ENCODE measurements around the gene TVP23C. TPM values are rescaled to one million over a fixed set of nuclear protein-coding genes. Genes with fewer than 3 reads are reported as not detected.

TVP23C gene
- total RNA-seq, 1 donor from 2014 or later: 30.8 TPM

- Histone ChIP-seq H3K36me3 (ENCODE audit: insufficient read depth, low read length) (peaks cover 2% of the 10 kb centered on the region), H3K27me3 (ENCODE audit: insufficient read depth, low read length) (no peaks in the 10 kb centered on the region), H2AFZ (ENCODE audit: low read depth, low read length) (no peak overlapping the region), H3K4me1 (ENCODE audit: insufficient read depth, low read length) (peaks cover 27% of the 10 kb centered on the region), H3K4me2 (ENCODE audit: low read length) (no peak overlapping the region), H3K9ac (ENCODE audit: low read length) (no peak overlapping the region), H3K4me3 (ENCODE audit: insufficient read depth, low read depth, low read length) (no peak overlapping the region), H3K79me2 (ENCODE audit: insufficient read depth, low read length) (no peaks in the 10 kb centered on the region), H3K9me3 (ENCODE audit: insufficient read depth, low read depth, low read length) (no peaks in the 10 kb centered on the region), H3K27ac (ENCODE audit: low read depth, low read length) (no peak overlapping the region), H4K20me1 (ENCODE audit: insufficient read depth, low read length) (no peaks in the 10 kb centered on the region)
- Mint-ChIP-seq H3K4me3 (ENCODE audit: unreplicated experiment) (no peak overlapping the region), H3K36me3 (ENCODE audit: low read depth, unreplicated experiment) (peaks cover 14% of the 10 kb centered on the region), H3K27me3 (ENCODE audit: low read depth, unreplicated experiment) (no peaks in the 10 kb centered on the region), H3K9me3 (ENCODE audit: unreplicated experiment) (peaks cover 7% of the 10 kb centered on the region), H3K27ac (ENCODE audit: unreplicated experiment) (no peak overlapping the region), H3K4me1 (ENCODE audit: low read depth, unreplicated experiment) (peaks cover 15% of the 10 kb centered on the region)
- TF ChIP-seq CTCF (IDR thresholded peaks at IDR 0.05; ENCODE audit: insufficient read depth, low read depth, low read length) (no peak), EZH2 (IDR thresholded peaks at IDR 0.05; ENCODE audit: insufficient read depth, low read length) (no peak)
- DNase-seq (ENCODE audit: low read depth) (no peak), FAIRE-seq (no peak)
Measured at GRCh38 chr17:15453782-15454181, 109.5 kb downstream of the TVP23C start.

GRCh38 chr17:15453246-15453645 is 110.0 kb downstream of the TVP23C start:
- no peak overlapping the region for H3K27ac Mint-ChIP-seq (ENCODE audit: unreplicated experiment)
- no peak for FAIRE-seq
- H2AFZ ChIP-seq (ENCODE audit: low read depth, low read length): no peak overlapping the region

More at GRCh38 chr17:15453246-15453645, 110.0 kb downstream of the TVP23C start:
- peaks cover 27% of the 10 kb centered on the region for H3K4me1 ChIP-seq (ENCODE audit: insufficient read depth, low read length)
- no peaks in the 10 kb centered on the region for H3K79me2 ChIP-seq (ENCODE audit: insufficient read depth, low read length)
- peaks cover 7% of the 10 kb centered on the region for H3K9me3 Mint-ChIP-seq (ENCODE audit: unreplicated experiment)
- no peak overlapping the region for H3K4me3 ChIP-seq (ENCODE audit: insufficient read depth, low read depth, low read length)
- no peaks in the 10 kb centered on the region for H3K9me3 ChIP-seq (ENCODE audit: insufficient read depth, low read depth, low read length)
- H3K36me3 Mint-ChIP-seq (ENCODE audit: low read depth, unreplicated experiment): peaks cover 13% of the 10 kb centered on the region
- H3K27me3 ChIP-seq (ENCODE audit: insufficient read depth, low read length): no peaks in the 10 kb centered on the region
- H3K27ac ChIP-seq (ENCODE audit: low read depth, low read length): no peak overlapping the region
- H3K4me2 ChIP-seq (ENCODE audit: low read length): no peak overlapping the region
- TF ChIP-seq CTCF (IDR thresholded peaks at IDR 0.05; ENCODE audit: insufficient read depth, low read depth, low read length) (no peak), EZH2 (IDR thresholded peaks at IDR 0.05; ENCODE audit: insufficient read depth, low read length) (no peak)
- peak; percentile 67 for DNase-seq (ENCODE audit: low read depth)
- no peak overlapping the region for H3K9ac ChIP-seq (ENCODE audit: low read length)
- no peak overlapping the region for H3K4me3 Mint-ChIP-seq (ENCODE audit: unreplicated experiment)
- peaks cover 2% of the 10 kb centered on the region for H3K36me3 ChIP-seq (ENCODE audit: insufficient read depth, low read length)
- H3K27me3 Mint-ChIP-seq (ENCODE audit: low read depth, unreplicated experiment): no peaks in the 10 kb centered on the region
- peaks cover 14% of the 10 kb centered on the region for H3K4me1 Mint-ChIP-seq (ENCODE audit: low read depth, unreplicated experiment)
- no peaks in the 10 kb centered on the region for H4K20me1 ChIP-seq (ENCODE audit: insufficient read depth, low read length)

All from astrocyte (in vitro differentiated cells and primary cell).